ENCODE data around the gene AOAH.

GRCh38 chr7:36570528-36571189 lies 153.6 kb downstream of the AOAH start:
- TF ChIP-seq POLR2A (IDR thresholded peaks at IDR 0.05; ENCODE audit: low read depth, low read length) = no peak
- TF ChIP-seq CTCF (IDR thresholded peaks at IDR 0.05; ENCODE audit: extremely low read depth in 1 of 2, insufficient read depth in 1 of 2, low read depth in 1 of 2, low read length in 2 of 2) = no peak
- TF ChIP-seq EZH2 (IDR thresholded peaks at IDR 0.05; ENCODE audit: borderline replicate concordance, low read depth, low read length, severe bottlenecking) = no peak
- TF ChIP-seq POLR2AphosphoS5 (IDR thresholded peaks at IDR 0.05; ENCODE audit: insufficient read depth, low read depth, low read length) = no peak
- no peak for TF ChIP-seq MAX (IDR thresholded peaks at IDR 0.05; ENCODE audit: insufficient read depth, insufficient read length)
- TF ChIP-seq JUN (IDR thresholded peaks at IDR 0.05; ENCODE audit: borderline replicate concordance, insufficient read depth, insufficient read length, low read depth) = no peak

Measured in endothelial cell of umbilical vein (primary cell).